K562 (cell line): Measurements from ENCODE around the gene B9D2. TPM values are rescaled to one million over a fixed set of nuclear protein-coding genes. Genes with fewer than 3 reads are reported as not detected.
"Not testable (repeated sequence)": the region's sequence is repeated elsewhere in the genome, so short reads cannot be mapped to it uniquely, and the experiment has no call there.

ENCODE experiments used
- ATAC-seq: fragments of 200-7000 bp; cut with Tn5 transposase; 3 replicates; pipeline ENCODE4 v1.9.1; 2020; ENCODE audit warnings: moderate library complexity
- BruUV-seq: library from RNA; stranded (reverse); fragments of 400-500 nt; replicated peaks from 2 replicates; lab custom pipeline; 2021; lab: Mats Ljungman, UMichigan
- CTCF ChIA-PET: fragments of 300-600 bp; formaldehyde crosslinking; extraction: SDS; loops from one replicate; lab custom pipeline; 2021; ENCODE audit warnings: low intra/inter-chr PET ratio; lab: Yijun Ruan, JAX
- POLR2A ChIA-PET: fragments of 300-600, 350-650 bp; sonication (Branson Sonifier 250); formaldehyde crosslinking; extraction: SDS; loops from one replicate; lab custom pipeline; 2021; ENCODE audit warnings: antibody characterized with exemption, inconsistent platforms; lab: Yijun Ruan, JAX
- DNase-seq, 4 experiments: peaks; one replicate each; pipeline versions ENCODE4 v3.0.0 to v3.0.0-alpha.2; 2011 to 2018; ENCODE audit warnings: low spot score in 3 of 4, mixed read lengths in 3 of 4; ENCODE audit errors: extremely low read depth in 1 of 4
- FAIRE-seq: peaks from 2 replicates; lab custom pipeline; 2011; peaks lifted over from hg19 to GRCh38; lab: Jason Lieb, UNC
- H2AFZ ChIP-seq: 2 replicates; pipeline ENCODE4 v1.6.0; 2011; ENCODE audit warnings: low read depth, low read length, control low read depth, inconsistent platforms
- H3K27ac ChIP-seq: fragments of 200-600 bp; 3 replicates; pipeline ENCODE4 v1.8.0; 2011; ENCODE audit warnings: low read depth, mild to moderate bottlenecking, control low read depth, inconsistent platforms, low read length, moderate library complexity, mixed read lengths; ENCODE audit errors: extremely low read depth
- H3K27me3 ChIP-seq, 2 experiments: fragments of 300-600 bp in 1 of 2; 2 replicates in 1 of 2; 3 replicates in 1 of 2; pipeline versions ENCODE4 v1.6.0 to v1.8.0; 2011; ENCODE audit warnings: inconsistent platforms in 2 of 2, low read length in 2 of 2, mild to moderate bottlenecking in 1 of 2, mixed read lengths in 1 of 2, moderate library complexity in 1 of 2; ENCODE audit not compliant: control insufficient read depth in 2 of 2, insufficient read depth in 2 of 2
- H3K36me3 ChIP-seq: fragments of 300-600 bp; 3 replicates; pipeline ENCODE4 v1.8.0; 2011; ENCODE audit warnings: mild to moderate bottlenecking, low read length, inconsistent platforms; ENCODE audit not compliant: control insufficient read depth, insufficient read depth
- H3K4me1 ChIP-seq, 2 experiments: fragments of 200-600 bp in 1 of 2; replicated peaks in 1 of 2; 2 replicates in 1 of 2; 3 replicates in 1 of 2; pipeline versions ENCODE4 v1.5.1 to v1.8.0; 2011; ENCODE audit warnings: inconsistent platforms in 2 of 2, low read length in 2 of 2, mild to moderate bottlenecking in 1 of 2, mixed read lengths in 1 of 2, moderate library complexity in 1 of 2; ENCODE audit not compliant: control insufficient read depth in 2 of 2, insufficient read depth in 2 of 2
- H3K4me2 ChIP-seq: 2 replicates; pipeline ENCODE4 v1.6.1; 2011; ENCODE audit warnings: low read length, control low read depth, inconsistent platforms, mixed read lengths; ENCODE audit not compliant: insufficient read depth
- H3K4me3 ChIP-seq: fragments of 200-600 bp; sonication (generic), shearing (Covaris generic); 2 replicates; pipeline ENCODE4 v1.5.1; 2016; ENCODE audit warnings: control low read depth, inconsistent platforms
- H3K79me2 ChIP-seq: fragments of 200-600 bp; 3 replicates; pipeline ENCODE4 v1.8.0; 2011; ENCODE audit warnings: low read length, inconsistent platforms; ENCODE audit not compliant: control insufficient read depth, insufficient read depth
- H3K9ac ChIP-seq, 2 experiments: 2 replicates each; pipeline versions ENCODE4 v1.6.0 to v1.6.1; 2011; ENCODE audit warnings: low read depth in 2 of 2, low read length in 2 of 2, control low read depth in 1 of 2, inconsistent platforms in 1 of 2, mild to moderate bottlenecking in 1 of 2, mixed read lengths in 1 of 2; ENCODE audit not compliant: insufficient read depth in 1 of 2
- H3K9me1 ChIP-seq: one replicate; pipeline ENCODE4 v1.6.0; 2011; ENCODE audit warnings: inconsistent platforms, mild to moderate bottlenecking, low read length, moderate library complexity; ENCODE audit not compliant: control insufficient read depth, insufficient read depth
- H3K9me3 ChIP-seq: replicated peaks from 2 replicates; pipeline ENCODE4 v1.5.1; 2011; ENCODE audit warnings: low read depth, low read length, inconsistent platforms; ENCODE audit not compliant: control insufficient read depth, insufficient read depth
- H4K20me1 ChIP-seq: replicated peaks from 2 replicates; pipeline ENCODE4 v1.6.1; 2011; ENCODE audit warnings: low read length, inconsistent platforms, mixed read lengths; ENCODE audit not compliant: control insufficient read depth, insufficient read depth
- BHLHE40 ChIP-seq: IDR thresholded peaks from 2 replicates; pipeline ENCODE4 v1.6.1; 2011; ENCODE audit warnings: low read length, improper control_type of control experiment
- ELF1 ChIP-seq: fragments of 200-800 bp; sonication (Bioruptor generic); IDR thresholded peaks from 2 replicates; pipeline ENCODE4 v1.6.1; 2016; ENCODE audit warnings: missing genetic modification characterization, missing compliant biosample characterization
- EP300 ChIP-seq: IDR thresholded peaks from 2 replicates; pipeline ENCODE4 v1.6.1; 2012; ENCODE audit warnings: low read length, improper control_type of control experiment
- NFIC ChIP-seq: fragments of 450-650 bp; IDR thresholded peaks from 2 replicates; pipeline ENCODE4 v1.6.1; 2017; ENCODE audit warnings: mild to moderate bottlenecking, inconsistent platforms
- PHTF2 ChIP-seq: fragments of 250-450 bp; sonication (Bioruptor Pico); IDR thresholded peaks from 2 replicates; pipeline ENCODE4 v1.5.0; 2021; ENCODE audit warnings: mild to moderate bottlenecking
- SMARCE1 ChIP-seq: fragments of 450-650 bp; IDR thresholded peaks from 2 replicates; pipeline ENCODE4 v1.7.1; 2016; ENCODE audit warnings: mild to moderate bottlenecking
- TAL1 ChIP-seq: fragments of 450-650 bp; IDR thresholded peaks from 2 replicates; pipeline ENCODE4 v1.6.1; 2016; ENCODE audit warnings: mild to moderate bottlenecking
- ZNF511 ChIP-seq: sonication (generic); formaldehyde crosslinking; IDR thresholded peaks from 2 replicates; pipeline ENCODE4 v1.8.0; 2022; ENCODE audit warnings: mild to moderate bottlenecking, missing genetic modification reagents
- WGBS: fragments of 100-300 bp; shearing (Covaris generic); methylation state at CpG from one replicate; pipeline ENCODE4 v1.1.6; 2016; ENCODE audit warnings: low coverage, mixed read lengths; ENCODE audit not compliant: insufficient coverage; ENCODE audit errors: missing lambda C conversion rate; 5-methylcytosine and 5-hydroxymethylcytosine counted together
- in situ Hi-C: fragments of 300-500 bp; cut with MboI; formaldehyde crosslinking; loops from 4 replicates; pipeline ENCODE4 v1.15.0; 2018; ENCODE audit warnings: inconsistent platforms, mixed read lengths
- intact Hi-C: fragments of 100-400 bp; cut with micrococcal nuclease; formaldehyde crosslinking; loops from 2 replicates; pipeline ENCODE4 v1.14.2; 2022
- polyA plus RNA-seq, 8 experiments: library from polyadenylated mRNA; depleted of rRNA in 4 of 8; stranded (reverse) in 5 of 8; unstranded in 3 of 8; fragments of >200 nt; fragmentation: Nextera tagmentation in 2 of 8; fragmentation: Illumina TruSeq in 1 of 8; extraction: Ambion mirVana in 2 of 8; extraction: Trizol in 1 of 8; gene quantifications; 2 replicates each; pipeline versions ENCODE4 v1.2.1 to v1.2.3, GENCODE V29; 2011 to 2014; ENCODE audit warnings: inconsistent platforms in 1 of 8, missing spikeins in 1 of 8
- total RNA-seq, 7 experiments: library from RNA; depleted of rRNA in 6 of 7; stranded (reverse); fragments of >200 nt in 6 of 7; fragmentation: Illumina TruSeq in 2 of 7; extraction: Trizol in 2 of 7; gene quantifications; 2 replicates each; pipeline versions ENCODE4 v1.2.1 to v1.2.3, GENCODE V29; 2011 to 2021; ENCODE audit warnings: low replicate concordance in 1 of 7
- TF ChIP-seq, protein P1 (sequence below): sonication (generic); formaldehyde crosslinking; IDR thresholded peaks from 2 replicates; pipeline ENCODE4 v1.4.0; 2020; ENCODE audit warnings: mild to moderate bottlenecking, missing genetic modification reagents
- TF ChIP-seq, protein P2 (sequence below): fragments of 450-650 bp; conservative IDR thresholded peaks from 2 replicates; pipeline ENCODE4 v1.6.1; 2016; ENCODE audit warnings: missing genetic modification characterization, low read depth, mild to moderate bottlenecking, control low read depth, missing compliant biosample characterization

Gene B9D2
- total and polyA plus RNA-seq, 9 of the 15 experiments (the other 6 are each of a cell fraction or from before 2014, with no cell fraction given) = 0.83 to 6.9 (median 2.8) TPM

- 0 out of 2 replicates have a peak, but pooled peaks have one; percentile 16 for TF ChIP-seq BHLHE40
- peak; percentile 43 for TF ChIP-seq NFIC
- 0 out of 2 replicates have a peak, but pooled peaks have one; percentile 38 for TF ChIP-seq ZNF511
- no peak for TF ChIP-seq PHTF2 (CRISPR knock-in tag)
- TF ChIP-seq EP300 = peak; percentile 50; the same call in 1 of the 2 replicates
- no peak for TF ChIP-seq ELF1 (tag)
- TF ChIP-seq, protein P1, sequence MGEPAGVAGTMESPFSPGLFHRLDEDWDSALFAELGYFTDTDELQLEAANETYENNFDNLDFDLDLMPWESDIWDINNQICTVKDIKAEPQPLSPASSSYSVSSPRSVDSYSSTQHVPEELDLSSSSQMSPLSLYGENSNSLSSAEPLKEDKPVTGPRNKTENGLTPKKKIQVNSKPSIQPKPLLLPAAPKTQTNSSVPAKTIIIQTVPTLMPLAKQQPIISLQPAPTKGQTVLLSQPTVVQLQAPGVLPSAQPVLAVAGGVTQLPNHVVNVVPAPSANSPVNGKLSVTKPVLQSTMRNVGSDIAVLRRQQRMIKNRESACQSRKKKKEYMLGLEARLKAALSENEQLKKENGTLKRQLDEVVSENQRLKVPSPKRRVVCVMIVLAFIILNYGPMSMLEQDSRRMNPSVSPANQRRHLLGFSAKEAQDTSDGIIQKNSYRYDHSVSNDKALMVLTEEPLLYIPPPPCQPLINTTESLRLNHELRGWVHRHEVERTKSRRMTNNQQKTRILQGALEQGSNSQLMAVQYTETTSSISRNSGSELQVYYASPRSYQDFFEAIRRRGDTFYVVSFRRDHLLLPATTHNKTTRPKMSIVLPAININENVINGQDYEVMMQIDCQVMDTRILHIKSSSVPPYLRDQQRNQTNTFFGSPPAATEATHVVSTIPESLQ (CRISPR knock-in tag) = no peak
- peak; percentile 47; the same call in 1 of the 2 replicates for TF ChIP-seq TAL1
- TF ChIP-seq, protein P2, sequence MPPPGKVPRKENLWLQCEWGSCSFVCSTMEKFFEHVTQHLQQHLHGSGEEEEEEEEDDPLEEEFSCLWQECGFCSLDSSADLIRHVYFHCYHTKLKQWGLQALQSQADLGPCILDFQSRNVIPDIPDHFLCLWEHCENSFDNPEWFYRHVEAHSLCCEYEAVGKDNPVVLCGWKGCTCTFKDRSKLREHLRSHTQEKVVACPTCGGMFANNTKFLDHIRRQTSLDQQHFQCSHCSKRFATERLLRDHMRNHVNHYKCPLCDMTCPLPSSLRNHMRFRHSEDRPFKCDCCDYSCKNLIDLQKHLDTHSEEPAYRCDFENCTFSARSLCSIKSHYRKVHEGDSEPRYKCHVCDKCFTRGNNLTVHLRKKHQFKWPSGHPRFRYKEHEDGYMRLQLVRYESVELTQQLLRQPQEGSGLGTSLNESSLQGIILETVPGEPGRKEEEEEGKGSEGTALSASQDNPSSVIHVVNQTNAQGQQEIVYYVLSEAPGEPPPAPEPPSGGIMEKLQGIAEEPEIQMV (tag) = no peak
- TF ChIP-seq SMARCE1 = peak; percentile 66; the same call in 1 of the 2 replicates
These were observed 13.1 kb downstream of the B9D2 start (continued) for GRCh38 chr19:41350735-41351338.

- CTCF ChIA-PET, H3K27me3 ChIP-seq, BruUV-seq, H3K9me1 ChIP-seq, intact Hi-C loops, H3K4me3 ChIP-seq, H3K4me2 ChIP-seq, H3K9ac ChIP-seq, ATAC-seq, H3K27ac ChIP-seq, H3K9me3 ChIP-seq, H2AFZ ChIP-seq, in situ Hi-C loops, DNase-seq, FAIRE-seq: not testable (repeated sequence)
- Histone ChIP-seq H3K36me3 (peaks cover 75% of the 10 kb centered on the region), H3K79me2 (peaks cover 64% of the 10 kb centered on the region), H4K20me1 (peaks cover 17% of the 10 kb centered on the region), H3K4me1 (peaks cover 5 to 18% of the 10 kb centered on the region in 2 experiments)
- POLR2A ChIA-PET = interaction anchor here (1.0 kb wide), 2 partner anchors 11 to 83 kb away, joined by 6 to 8 read pairs; partner anchors contain the start of gene HNRNPUL1
- 93% methylated on average over 8 of the region's 9 CpGs for WGBS
These were observed 17.0 kb downstream of the B9D2 start for GRCh38 chr19:41346916-41347315.
